Trophoblast cell (in vitro differentiated cells and primary cell): Measurements from ENCODE around the gene RNU1-3.
"Not testable (repeated sequence)": the region's sequence is repeated elsewhere in the genome, so short reads cannot be mapped to it uniquely, and the experiment has no call there.

ENCODE experiments used
- DNase-seq, 2 donors: peaks; one replicate each; pipeline ENCODE4 v3.0.0-alpha.2; 2016
- H2AFZ ChIP-seq: 2 replicates; pipeline ENCODE4 v1.6.1; 2013; ENCODE audit warnings: low read length, moderate library complexity, mild to moderate bottlenecking; ENCODE audit not compliant: insufficient read depth, poor library complexity
- H2AK5ac ChIP-seq: 2 replicates; pipeline ENCODE4 v1.6.1; 2013; ENCODE audit warnings: mild to moderate bottlenecking, low read length
- H2BK120ac ChIP-seq: 2 replicates; pipeline ENCODE4 v1.6.1; 2013; ENCODE audit warnings: low read length, mild to moderate bottlenecking, moderate library complexity; ENCODE audit not compliant: insufficient read depth, poor library complexity
- H2BK12ac ChIP-seq: 2 replicates; pipeline ENCODE4 v1.6.1; 2013; ENCODE audit warnings: mild to moderate bottlenecking, low read length, moderate library complexity
- H2BK5ac ChIP-seq: 2 replicates; pipeline ENCODE4 v1.6.1; 2013; ENCODE audit warnings: low read length, low read depth, moderate library complexity, mild to moderate bottlenecking; ENCODE audit not compliant: poor library complexity
- H3K14ac ChIP-seq: 2 replicates; pipeline ENCODE4 v1.6.1; 2013; ENCODE audit warnings: mild to moderate bottlenecking, low read length
- H3K18ac ChIP-seq: 2 replicates; pipeline ENCODE4 v1.6.1; 2013; ENCODE audit warnings: mild to moderate bottlenecking, low read length
- H3K23ac ChIP-seq: 2 replicates; pipeline ENCODE4 v1.6.1; 2013; ENCODE audit warnings: low read length
- H3K27ac ChIP-seq: 2 replicates; pipeline ENCODE4 v1.5.1; 2013; ENCODE audit warnings: low read depth, mild to moderate bottlenecking, inconsistent platforms, low read length, moderate library complexity
- H3K27me3 ChIP-seq: 2 replicates; pipeline ENCODE4 v1.6.1; 2013; ENCODE audit warnings: inconsistent platforms, mild to moderate bottlenecking, low read length, moderate library complexity; ENCODE audit not compliant: insufficient read depth
- H3K36me3 ChIP-seq, 2 experiments: 1 replicate in 1 of 2; 2 replicates in 1 of 2; pipeline ENCODE4 v1.6.1; 2013; ENCODE audit warnings: low read length in 2 of 2, mild to moderate bottlenecking in 2 of 2, moderate library complexity in 1 of 2; ENCODE audit not compliant: insufficient read depth in 2 of 2, control insufficient read depth in 1 of 2
- H3K4ac ChIP-seq: 2 replicates; pipeline ENCODE4 v1.6.1; 2013; ENCODE audit warnings: low read depth, mild to moderate bottlenecking, low read length, moderate library complexity
- H3K4me1 ChIP-seq, 2 experiments: 1 replicate in 1 of 2; 2 replicates in 1 of 2; pipeline ENCODE4 v1.6.1; 2013; ENCODE audit warnings: low read length in 2 of 2, mild to moderate bottlenecking in 2 of 2, moderate library complexity in 1 of 2; ENCODE audit not compliant: insufficient read depth in 2 of 2, control insufficient read depth in 1 of 2
- H3K4me2 ChIP-seq: 2 replicates; pipeline ENCODE4 v1.6.1; 2013; ENCODE audit warnings: inconsistent platforms, mild to moderate bottlenecking, low read length, moderate library complexity
- H3K4me3 ChIP-seq: 2 replicates; pipeline ENCODE4 v1.5.1; 2013; ENCODE audit warnings: mild to moderate bottlenecking, low read depth, low read length, inconsistent platforms
- H3K79me1 ChIP-seq: one replicate; pipeline ENCODE4 v1.6.1; 2013; ENCODE audit warnings: low read length
- H3K79me2 ChIP-seq: 2 replicates; pipeline ENCODE4 v1.6.1; 2013; ENCODE audit warnings: low read length, mild to moderate bottlenecking; ENCODE audit not compliant: control insufficient read depth, insufficient read depth, poor library complexity
- H3K9ac ChIP-seq: 2 replicates; pipeline ENCODE4 v1.6.1; 2013; ENCODE audit warnings: mild to moderate bottlenecking, low read length
- H3K9me3 ChIP-seq: 2 replicates; pipeline ENCODE4 v1.6.1; 2013; ENCODE audit warnings: low read depth, mild to moderate bottlenecking, control low read depth, inconsistent platforms, low read length; ENCODE audit not compliant: insufficient read depth
- H4K12ac ChIP-seq: 2 replicates; pipeline ENCODE4 v1.6.1; 2013; ENCODE audit warnings: low read depth, mild to moderate bottlenecking, low read length, moderate library complexity
- H4K8ac ChIP-seq: 2 replicates; pipeline ENCODE4 v1.6.1; 2013; ENCODE audit warnings: low read depth, mild to moderate bottlenecking, low read length, moderate library complexity
- H4K91ac ChIP-seq: one replicate; pipeline ENCODE4 v1.6.1; 2013; ENCODE audit warnings: low read depth, mild to moderate bottlenecking, low read length, moderate library complexity
- WGBS: extraction: QIAGEN DNeasy Blood & Tissue Kit; methylation state at CpG from one replicate; pipeline ENCODE4 v1.1.7; 2013; ENCODE audit warnings: missing lambda C conversion rate; ENCODE audit not compliant: insufficient read length, insufficient coverage; ENCODE audit errors: extremely low coverage; 5-methylcytosine and 5-hydroxymethylcytosine counted together

RNU1-3 gene

GRCh38 chr1:16658234-16658633, 8.5 kb downstream of the RNU1-3 start:
- not testable (repeated sequence) for H3K79me1 ChIP-seq, H2AK5ac ChIP-seq, H4K8ac ChIP-seq, H3K4me1 ChIP-seq, H3K79me2 ChIP-seq, H3K23ac ChIP-seq, H2BK5ac ChIP-seq, H3K36me3 ChIP-seq, H2AFZ ChIP-seq, H2BK12ac ChIP-seq, H3K18ac ChIP-seq, H3K9ac ChIP-seq, H2BK120ac ChIP-seq, H3K4me3 ChIP-seq, DNase-seq, H4K12ac ChIP-seq, H4K91ac ChIP-seq, H3K27me3 ChIP-seq, H3K4me2 ChIP-seq, H3K4ac ChIP-seq, H3K14ac ChIP-seq, H3K27ac ChIP-seq, H3K9me3 ChIP-seq
- no CpG with 5 or more reads among the region's 32 CpGs for WGBS

- not testable (repeated sequence) for H3K18ac ChIP-seq, H4K91ac ChIP-seq, H3K9me3 ChIP-seq, H4K12ac ChIP-seq, H3K36me3 ChIP-seq, H2BK5ac ChIP-seq, H3K9ac ChIP-seq, H2BK12ac ChIP-seq, H3K79me1 ChIP-seq, DNase-seq, H3K4ac ChIP-seq, H3K4me3 ChIP-seq, H3K23ac ChIP-seq, H3K27me3 ChIP-seq, H2BK120ac ChIP-seq, H4K8ac ChIP-seq, H3K4me2 ChIP-seq, H3K27ac ChIP-seq, H3K14ac ChIP-seq, H3K79me2 ChIP-seq, H2AK5ac ChIP-seq, H2AFZ ChIP-seq, H3K4me1 ChIP-seq
- no CpG with 5 or more reads among the region's 14 CpGs for WGBS
These were observed 9.6 kb downstream of the RNU1-3 start for GRCh38 chr1:16656981-16657683.

GRCh38 chr1:16656574-16656973, 10.2 kb downstream of the RNU1-3 start:
- not testable (repeated sequence) for H4K91ac ChIP-seq, H3K23ac ChIP-seq, H3K79me1 ChIP-seq, H3K14ac ChIP-seq, H3K27ac ChIP-seq, H3K4me3 ChIP-seq, H2AK5ac ChIP-seq, H4K12ac ChIP-seq, H3K18ac ChIP-seq, H3K27me3 ChIP-seq, H4K8ac ChIP-seq, H2AFZ ChIP-seq, H3K4me2 ChIP-seq, H3K9me3 ChIP-seq, H2BK12ac ChIP-seq, H3K4ac ChIP-seq, H3K9ac ChIP-seq, H3K36me3 ChIP-seq, H2BK120ac ChIP-seq, H3K4me1 ChIP-seq, H3K79me2 ChIP-seq, H2BK5ac ChIP-seq, DNase-seq
- no CpG with 5 or more reads among the region's 6 CpGs for WGBS

- not testable (repeated sequence) for H3K4ac ChIP-seq, H4K91ac ChIP-seq, H2AFZ ChIP-seq, H3K27ac ChIP-seq, H2BK12ac ChIP-seq, H4K8ac ChIP-seq, DNase-seq, H3K4me1 ChIP-seq, H3K18ac ChIP-seq, H2BK5ac ChIP-seq, H3K36me3 ChIP-seq, H3K4me3 ChIP-seq, H3K23ac ChIP-seq, H2AK5ac ChIP-seq, H3K79me2 ChIP-seq, H3K79me1 ChIP-seq, H3K27me3 ChIP-seq, H3K9ac ChIP-seq, H3K9me3 ChIP-seq, H2BK120ac ChIP-seq, H4K12ac ChIP-seq, H3K4me2 ChIP-seq, H3K14ac ChIP-seq
- no CpG with 5 or more reads among the region's 1 CpG for WGBS
These were observed 15.2 kb downstream of the RNU1-3 start for GRCh38 chr1:16651560-16651959.
